Measurements from ENCODE around the gene RPTOR. TPM values are rescaled to one million over a fixed set of nuclear protein-coding genes. Genes with fewer than 3 reads are reported as not detected.

Gene RPTOR
- polyA plus RNA-seq, 2 donors: 7.1 to 10.5 TPM

- WGBS, 2 donors: 50 to 51% methylated on average over 7 of the region's 7 CpGs
- Histone ChIP-seq H3K4me1 (ENCODE audit: control insufficient read depth in 2 of 2, insufficient read depth in 2 of 2, low read length in 1 of 2) (peaks cover 3 to 4% of the 10 kb centered on the region in 2 donors), H3K9me3 (ENCODE audit: control insufficient read depth in 2 of 2, insufficient read depth in 1 of 2, low read depth in 1 of 2, low read length in 1 of 2) (no peaks in the 10 kb centered on the region), H3K27me3 (ENCODE audit: control insufficient read depth in 1 of 2, insufficient read depth in 2 of 2, low read length in 2 of 2) (no peaks in the 10 kb centered on the region), H3K27ac (ENCODE audit: low read depth in 2 of 2, low read length in 1 of 2) (peak overlapping the region; percentile 45 to 47), H3K36me3 (ENCODE audit: control insufficient read depth in 2 of 2, insufficient read depth in 2 of 2, low read length in 1 of 2) (no peaks in the 10 kb centered on the region), H3K4me3 (ENCODE audit: low read depth in 1 of 2, low read length in 2 of 2) (no peak overlapping the region)
These were observed 119.7 kb downstream of the RPTOR start for GRCh38 chr17:80664217-80664790.

DNA sequence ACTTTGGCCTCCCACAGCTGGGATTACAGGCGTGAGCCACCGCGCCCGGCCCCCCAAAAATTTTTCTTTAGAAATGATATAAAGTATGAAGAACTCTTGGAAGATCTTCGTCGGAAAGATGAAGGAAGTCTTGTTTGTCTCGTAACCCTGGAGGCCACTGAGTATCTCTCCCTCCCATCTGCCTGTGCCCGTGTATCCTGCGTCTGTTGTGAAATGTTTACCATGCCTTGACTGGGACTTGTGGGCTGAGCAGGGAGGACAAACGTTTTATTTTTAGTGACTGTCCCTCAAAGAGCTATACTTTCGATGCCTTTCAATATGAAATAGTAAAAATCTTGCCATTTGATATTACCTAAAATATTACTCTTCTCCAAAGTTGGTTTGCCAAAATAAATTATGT is 121.2 kb downstream of the RPTOR start:
- H3K4me3 ChIP-seq (ENCODE audit: low read depth in 1 of 2, low read length in 2 of 2): no peak overlapping the region
- H3K27ac ChIP-seq (ENCODE audit: low read depth in 2 of 2, low read length in 1 of 2): no peak overlapping the region
- no peaks in the 10 kb centered on the region for H3K27me3 ChIP-seq (ENCODE audit: control insufficient read depth in 1 of 2, insufficient read depth in 2 of 2, low read length in 2 of 2)
- no peaks in the 10 kb centered on the region for H3K36me3 ChIP-seq (ENCODE audit: control insufficient read depth in 2 of 2, insufficient read depth in 2 of 2, low read length in 1 of 2)
- WGBS, 2 donors: 85 to 89% methylated on average over 11 of the region's 11 CpGs
- no peaks in the 10 kb centered on the region for H3K9me3 ChIP-seq (ENCODE audit: control insufficient read depth in 2 of 2, insufficient read depth in 1 of 2, low read depth in 1 of 2, low read length in 1 of 2)
- H3K4me1 ChIP-seq (ENCODE audit: control insufficient read depth in 2 of 2, insufficient read depth in 2 of 2, low read length in 1 of 2): peaks cover 3 to 4% of the 10 kb centered on the region in 2 donors

GRCh38 chr17:80666867-80667266 is 122.2 kb downstream of the RPTOR start:
- Histone ChIP-seq H3K4me3 (ENCODE audit: low read depth in 1 of 2, low read length in 2 of 2) (no peak overlapping the region), H3K36me3 (ENCODE audit: control insufficient read depth in 2 of 2, insufficient read depth in 2 of 2, low read length in 1 of 2) (no peaks in the 10 kb centered on the region), H3K9me3 (ENCODE audit: control insufficient read depth in 2 of 2, insufficient read depth in 1 of 2, low read depth in 1 of 2, low read length in 1 of 2) (no peaks in the 10 kb centered on the region), H3K4me1 (ENCODE audit: control insufficient read depth in 2 of 2, insufficient read depth in 2 of 2, low read length in 1 of 2) (peaks cover 3 to 4% of the 10 kb centered on the region in 2 donors), H3K27me3 (ENCODE audit: control insufficient read depth in 1 of 2, insufficient read depth in 2 of 2, low read length in 2 of 2) (no peaks in the 10 kb centered on the region), H3K27ac (ENCODE audit: low read depth in 2 of 2, low read length in 1 of 2) (no peak overlapping the region)
- 97 to 98% methylated on average over 12 of the region's 12 CpGs for WGBS, 2 donors

GRCh38 chr17:80667462-80668277 is 123.0 kb downstream of the RPTOR start:
- whole genome bisulfite sequencing, 2 donors: 79 to 86% methylated on average over 12 of the region's 12 CpGs
- Histone ChIP-seq H3K4me1 (ENCODE audit: control insufficient read depth in 2 of 2, insufficient read depth in 2 of 2, low read length in 1 of 2) (peaks cover 3 to 4% of the 10 kb centered on the region in 2 donors), H3K27ac (ENCODE audit: low read depth in 2 of 2, low read length in 1 of 2) (no peak overlapping the region), H3K9me3 (ENCODE audit: control insufficient read depth in 2 of 2, insufficient read depth in 1 of 2, low read depth in 1 of 2, low read length in 1 of 2) (no peaks in the 10 kb centered on the region), H3K27me3 (ENCODE audit: control insufficient read depth in 1 of 2, insufficient read depth in 2 of 2, low read length in 2 of 2) (no peaks in the 10 kb centered on the region), H3K4me3 (ENCODE audit: low read depth in 1 of 2, low read length in 2 of 2) (no peak overlapping the region), H3K36me3 (ENCODE audit: control insufficient read depth in 2 of 2, insufficient read depth in 2 of 2, low read length in 1 of 2) (no peaks in the 10 kb centered on the region)

- Histone ChIP-seq H3K4me3 (ENCODE audit: low read depth in 1 of 2, low read length in 2 of 2) (no peak overlapping the region), H3K27ac (ENCODE audit: low read depth in 2 of 2, low read length in 1 of 2) (no peak overlapping the region), H3K27me3 (ENCODE audit: control insufficient read depth in 1 of 2, insufficient read depth in 2 of 2, low read length in 2 of 2) (no peaks in the 10 kb centered on the region), H3K9me3 (ENCODE audit: control insufficient read depth in 2 of 2, insufficient read depth in 1 of 2, low read depth in 1 of 2, low read length in 1 of 2) (no peaks in the 10 kb centered on the region), H3K4me1 (ENCODE audit: control insufficient read depth in 2 of 2, insufficient read depth in 2 of 2, low read length in 1 of 2) (peaks cover 3 to 4% of the 10 kb centered on the region in 2 donors), H3K36me3 (ENCODE audit: control insufficient read depth in 2 of 2, insufficient read depth in 2 of 2, low read length in 1 of 2) (no peaks in the 10 kb centered on the region)
- 91 to 92% methylated on average over 20 of the region's 20 CpGs for WGBS, 2 donors
These were observed 123.9 kb downstream of the RPTOR start for GRCh38 chr17:80668375-80669148.

DNA sequence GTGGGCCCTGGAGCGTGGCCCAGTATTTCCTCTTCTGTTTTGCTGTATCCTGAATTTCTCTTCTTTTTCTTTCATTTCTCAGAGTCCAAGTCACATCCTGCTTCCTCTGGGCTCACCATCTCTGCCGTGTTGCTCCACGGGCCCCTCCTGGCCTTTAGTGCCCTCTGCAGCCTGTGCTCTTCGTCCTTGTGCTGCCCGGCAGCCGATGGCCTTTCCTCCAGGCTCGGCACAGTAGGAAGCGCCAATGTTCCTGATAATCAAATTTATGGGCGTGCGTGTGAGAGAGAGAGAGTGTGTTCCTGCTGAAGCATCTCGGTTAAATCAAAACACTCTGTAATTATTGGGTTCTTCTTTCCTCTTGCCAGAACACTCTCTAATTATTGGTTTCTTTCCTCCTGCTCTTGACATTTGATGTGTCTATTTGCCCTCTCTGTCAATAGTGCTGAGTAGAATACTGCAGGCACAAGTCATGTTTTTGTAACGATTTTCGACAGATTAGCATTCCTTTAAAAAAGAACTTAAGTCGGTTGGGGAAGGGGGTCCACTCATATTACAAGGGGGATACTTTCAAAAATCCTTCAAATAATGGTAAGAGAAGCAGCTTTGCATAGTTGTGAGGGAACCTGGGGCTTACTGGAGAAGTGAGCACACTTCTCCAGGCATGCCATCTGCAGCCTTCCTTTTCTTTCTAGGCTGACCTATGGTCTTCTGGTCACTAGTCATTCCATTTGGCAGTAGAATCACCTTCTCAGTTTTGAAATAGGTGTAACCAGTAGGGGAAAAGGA is 126.6 kb downstream of the RPTOR start:
- no peak overlapping the region for H3K4me3 ChIP-seq (ENCODE audit: low read depth in 1 of 2, low read length in 2 of 2)
- no peaks in the 10 kb centered on the region for H3K9me3 ChIP-seq (ENCODE audit: control insufficient read depth in 2 of 2, insufficient read depth in 1 of 2, low read depth in 1 of 2, low read length in 1 of 2)
- no peaks in the 10 kb centered on the region for H3K27me3 ChIP-seq (ENCODE audit: control insufficient read depth in 1 of 2, insufficient read depth in 2 of 2, low read length in 2 of 2)
- H3K36me3 ChIP-seq (ENCODE audit: control insufficient read depth in 2 of 2, insufficient read depth in 2 of 2, low read length in 1 of 2): no peaks in the 10 kb centered on the region
- H3K27ac ChIP-seq (ENCODE audit: low read depth in 2 of 2, low read length in 1 of 2): no peak overlapping the region
- 75 to 85% methylated on average over 14 of the region's 14 CpGs for WGBS, 2 donors
- H3K4me1 ChIP-seq (ENCODE audit: control insufficient read depth in 2 of 2, insufficient read depth in 2 of 2, low read length in 1 of 2): peaks cover 2 to 4% of the 10 kb centered on the region in 2 donors

GRCh38 chr17:80671825-80672110 is 127.1 kb downstream of the RPTOR start:
- Histone ChIP-seq H3K36me3 (ENCODE audit: control insufficient read depth in 2 of 2, insufficient read depth in 2 of 2, low read length in 1 of 2) (no peaks in the 10 kb centered on the region), H3K27me3 (ENCODE audit: control insufficient read depth in 1 of 2, insufficient read depth in 2 of 2, low read length in 2 of 2) (no peaks in the 10 kb centered on the region), H3K4me1 (ENCODE audit: control insufficient read depth in 2 of 2, insufficient read depth in 2 of 2, low read length in 1 of 2) (peaks cover 2 to 4% of the 10 kb centered on the region in 2 donors), H3K9me3 (ENCODE audit: control insufficient read depth in 2 of 2, insufficient read depth in 1 of 2, low read depth in 1 of 2, low read length in 1 of 2) (no peaks in the 10 kb centered on the region), H3K27ac (ENCODE audit: low read depth in 2 of 2, low read length in 1 of 2) (no peak overlapping the region), H3K4me3 (ENCODE audit: low read depth in 1 of 2, low read length in 2 of 2) (no peak overlapping the region)
- 75 to 81% methylated on average over 5 of the region's 5 CpGs for WGBS, 2 donors

DNA sequence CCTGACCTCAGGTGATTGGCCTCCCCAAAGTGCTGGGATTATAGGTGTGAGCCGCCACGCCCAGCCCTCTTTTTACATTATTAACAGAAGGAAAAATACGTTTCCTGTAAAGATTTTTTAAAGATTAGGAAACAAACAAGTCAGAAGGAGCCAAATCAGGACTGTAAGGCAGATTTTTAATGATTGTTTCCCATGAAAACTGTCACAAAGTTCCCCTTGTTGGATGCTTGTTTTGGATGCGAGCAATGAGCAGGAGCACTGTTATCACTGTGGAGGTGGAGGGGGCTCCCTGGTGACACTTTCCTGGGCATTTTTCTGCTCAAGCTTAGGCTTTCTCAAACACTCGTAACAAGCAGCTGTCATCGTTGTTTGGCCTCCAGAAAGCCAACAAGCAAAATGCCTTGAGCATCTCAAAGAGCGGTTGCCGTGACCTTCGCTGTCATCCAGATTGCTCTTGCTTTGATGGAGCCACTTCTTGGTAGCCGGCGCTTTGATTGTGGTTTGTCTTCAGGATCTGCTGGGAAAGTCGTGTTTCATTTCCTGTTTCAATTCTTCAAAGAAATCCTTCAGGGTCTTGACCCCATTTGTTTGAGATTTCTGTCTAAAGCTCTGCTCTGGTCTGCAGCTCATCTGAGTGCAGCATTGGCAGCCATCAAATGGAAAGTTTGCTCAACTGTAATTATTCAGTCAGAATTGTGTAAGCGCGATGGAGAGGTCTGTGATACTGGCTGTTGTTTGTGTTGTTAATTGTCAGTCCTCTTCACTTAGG is 128.7 kb downstream of the RPTOR start:
- no peak overlapping the region for H3K27ac ChIP-seq (ENCODE audit: low read depth in 2 of 2, low read length in 1 of 2)
- no peaks in the 10 kb centered on the region for H3K36me3 ChIP-seq (ENCODE audit: control insufficient read depth in 2 of 2, insufficient read depth in 2 of 2, low read length in 1 of 2)
- H3K9me3 ChIP-seq (ENCODE audit: control insufficient read depth in 2 of 2, insufficient read depth in 1 of 2, low read depth in 1 of 2, low read length in 1 of 2): no peaks in the 10 kb centered on the region
- H3K4me1 ChIP-seq (ENCODE audit: control insufficient read depth in 2 of 2, insufficient read depth in 2 of 2, low read length in 1 of 2): peaks cover 2 to 4% of the 10 kb centered on the region in 2 donors
- H3K27me3 ChIP-seq (ENCODE audit: control insufficient read depth in 1 of 2, insufficient read depth in 2 of 2, low read length in 2 of 2): no peaks in the 10 kb centered on the region
- 69 to 70% methylated on average over 14 of the region's 14 CpGs for WGBS, 2 donors
- H3K4me3 ChIP-seq (ENCODE audit: low read depth in 1 of 2, low read length in 2 of 2): no peak overlapping the region
